ENCODE data around the gene CIBAR2. TPM values are rescaled to one million over a fixed set of nuclear protein-coding genes. Genes with fewer than 3 reads are reported as not detected.

CIBAR2 gene
- total RNA-seq, 1 donor from 2014 or later: not detected

DNA sequence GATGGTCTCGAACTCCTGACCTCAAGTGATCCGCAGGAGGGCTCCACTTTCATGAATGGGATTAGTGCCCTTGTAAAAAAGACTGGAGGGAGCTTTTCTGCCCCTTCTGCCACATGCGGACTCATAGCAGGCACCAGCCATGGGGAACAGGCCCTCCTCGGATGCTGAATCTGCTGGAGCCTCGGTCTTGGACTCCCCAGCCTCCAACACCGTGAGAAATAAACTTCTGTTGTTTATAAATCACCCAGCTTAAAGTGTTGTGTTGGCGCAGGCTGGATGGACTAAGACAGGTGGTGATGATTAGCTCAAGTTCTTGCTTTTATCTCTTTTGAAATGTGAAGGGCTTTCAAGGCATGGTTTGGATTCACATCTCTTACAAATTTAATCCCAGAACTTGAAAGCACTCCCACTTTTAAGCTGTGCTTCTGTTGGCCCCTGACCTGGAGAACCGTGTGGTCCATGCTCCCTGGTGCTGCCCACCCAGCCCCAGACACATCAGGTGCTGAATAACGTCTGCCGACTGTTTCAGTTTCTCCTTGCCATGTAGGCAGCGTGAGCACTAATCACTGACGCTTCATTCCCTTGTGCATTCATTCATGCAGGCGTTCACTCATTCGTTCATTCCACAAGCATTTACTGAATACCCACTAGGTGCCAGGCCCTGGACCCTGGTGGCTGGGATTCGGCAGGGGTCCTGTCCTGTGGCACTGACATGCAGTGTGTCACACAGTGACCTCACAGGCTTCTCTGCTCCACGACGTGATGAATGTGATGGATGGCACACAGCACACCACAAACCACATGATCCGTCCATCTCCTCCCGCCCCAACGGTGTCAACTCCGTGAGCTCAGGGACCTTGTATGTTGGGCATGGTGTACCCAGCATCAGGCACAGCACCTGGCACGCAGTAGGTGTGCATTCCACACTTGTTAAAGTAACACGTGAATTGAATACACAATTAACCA, 8.9 kb downstream of the CIBAR2 start:
- intact Hi-C loops (cut with micrococcal nuclease): no loop called here

GRCh38 chr16:85101956-85102630, 10.2 kb downstream of the CIBAR2 start:
- intact Hi-C loops (cut with micrococcal nuclease): no loop called here

DNA sequence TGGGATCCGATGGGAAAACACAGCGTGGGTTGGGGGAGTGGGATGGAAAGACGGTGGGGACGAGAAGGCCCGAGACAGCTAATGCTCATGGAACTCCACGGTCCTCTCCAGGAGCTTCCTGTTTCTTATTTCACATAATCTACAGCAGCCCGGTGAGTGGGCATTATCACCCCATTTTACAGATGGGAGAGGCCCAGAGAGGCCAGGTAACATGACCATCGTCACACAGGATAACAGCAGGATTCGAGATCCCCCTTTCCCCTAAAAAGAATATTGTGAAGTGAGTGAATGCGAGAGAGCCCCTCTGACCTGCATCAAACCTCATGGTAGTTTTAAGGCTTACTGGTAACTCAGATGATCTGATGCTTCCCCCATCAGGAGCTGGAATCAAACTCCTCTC, 12.0 kb downstream of the CIBAR2 start:
- intact Hi-C loops (cut with micrococcal nuclease): no loop called here

DNA sequence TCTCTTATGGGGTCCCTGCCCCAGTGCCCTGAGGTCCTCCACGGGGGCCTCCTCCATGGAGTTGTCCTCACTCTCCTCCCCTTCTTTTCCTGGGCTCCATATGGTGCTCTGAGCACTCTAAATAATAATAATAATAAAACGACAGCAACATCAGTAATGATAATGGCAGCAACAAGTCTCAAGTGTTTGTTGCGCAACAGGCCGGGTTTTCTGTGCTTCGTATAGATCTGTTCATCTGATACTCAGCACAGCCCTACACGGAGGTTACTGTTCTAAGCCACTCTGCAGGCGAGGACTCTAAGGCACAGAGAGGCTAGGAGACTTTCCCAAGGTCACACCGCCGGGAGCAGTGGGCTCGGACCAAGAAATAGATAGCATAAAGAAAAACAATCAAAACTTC, 13.7 kb downstream of the CIBAR2 start:
- intact Hi-C loops (cut with micrococcal nuclease): no loop called here

- intact Hi-C loops (cut with micrococcal nuclease): no loop called here
These were observed 15.4 kb downstream of the CIBAR2 start for GRCh38 chr16:85096921-85097320.

DNA sequence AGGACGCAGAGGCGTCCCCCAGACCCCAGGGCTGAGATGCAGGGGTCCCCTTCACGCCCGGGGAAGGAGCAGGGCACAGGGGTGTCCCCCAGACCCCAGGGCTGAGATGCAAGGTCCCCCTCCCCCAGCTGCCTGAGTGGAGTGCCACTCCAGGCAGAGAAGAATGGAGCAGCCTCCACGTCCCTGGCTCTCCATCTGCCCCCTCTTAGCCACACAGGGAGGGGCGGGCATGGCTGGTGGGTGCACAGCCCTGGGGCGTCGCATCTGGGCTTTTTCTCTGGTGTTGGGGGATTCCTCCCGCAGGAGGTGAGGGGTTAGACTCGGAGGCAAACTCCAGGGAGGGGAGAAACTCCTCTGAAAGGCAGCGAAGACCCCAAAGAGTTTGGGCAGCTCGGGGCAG, 17.5 kb downstream of the CIBAR2 start:
- intact Hi-C loops (cut with micrococcal nuclease): no loop called here

DNA sequence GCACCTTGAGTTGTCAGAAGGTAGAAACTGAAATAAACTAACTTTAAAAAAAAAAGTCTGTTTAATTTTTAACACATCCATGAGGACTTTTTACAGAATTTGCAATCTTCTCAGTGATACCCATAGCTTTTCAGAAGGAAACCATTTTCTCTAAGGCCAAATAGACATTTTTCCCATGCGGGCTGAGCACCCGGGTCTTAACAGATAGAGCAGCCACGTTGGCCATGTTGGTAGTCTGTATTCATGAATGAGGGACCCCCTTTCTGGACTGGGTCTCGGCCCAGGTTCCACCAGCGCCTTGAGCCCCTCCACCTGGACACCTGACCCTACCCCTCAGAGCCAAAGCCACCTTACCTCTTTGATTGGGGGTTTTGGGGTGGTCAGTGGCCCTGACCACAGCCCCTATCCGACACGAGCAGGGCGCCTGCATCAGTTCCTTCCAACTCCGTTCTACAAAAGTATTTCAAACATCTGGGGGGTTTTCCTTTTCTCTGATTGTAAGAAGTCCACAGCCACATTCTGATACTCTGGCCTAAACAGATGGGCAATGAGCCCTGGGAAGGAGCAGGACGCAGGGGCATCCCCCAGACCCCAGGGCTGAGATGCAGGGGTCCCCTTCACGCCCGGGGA, 18.0 kb downstream of the CIBAR2 start:
- intact Hi-C loops (cut with micrococcal nuclease): no loop called here

DNA sequence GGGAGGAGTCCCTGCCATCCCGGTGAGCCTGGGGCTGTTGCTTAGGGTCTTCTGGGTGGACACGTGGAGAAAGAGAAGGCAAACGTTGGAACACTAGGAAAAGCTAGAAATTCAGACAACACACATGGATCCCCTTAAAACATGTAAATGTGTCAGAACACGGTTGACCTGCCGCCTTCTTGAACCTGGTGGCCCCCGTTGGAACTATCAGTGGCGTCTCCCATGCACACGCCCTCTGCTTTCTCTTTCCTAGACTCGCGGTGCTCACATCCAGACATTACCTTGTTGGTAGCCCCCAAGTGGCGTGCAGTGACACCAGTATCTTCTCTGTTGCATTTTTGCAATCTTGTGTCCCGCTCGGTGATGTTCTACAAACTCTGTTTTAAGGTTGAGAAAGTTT, 18.6 kb downstream of the CIBAR2 start:
- intact Hi-C loops (cut with micrococcal nuclease): no loop called here

- intact Hi-C loops (cut with micrococcal nuclease): no loop called here
These were observed 19.4 kb downstream of the CIBAR2 start for GRCh38 chr16:85092851-85093250.

- intact Hi-C loops (cut with micrococcal nuclease): no loop called here
These were observed 20.0 kb downstream of the CIBAR2 start for GRCh38 chr16:85092309-85092708.

GRCh38 chr16:85091522-85091910, 20.8 kb downstream of the CIBAR2 start:
- intact Hi-C loops (cut with micrococcal nuclease): no loop called here

DNA sequence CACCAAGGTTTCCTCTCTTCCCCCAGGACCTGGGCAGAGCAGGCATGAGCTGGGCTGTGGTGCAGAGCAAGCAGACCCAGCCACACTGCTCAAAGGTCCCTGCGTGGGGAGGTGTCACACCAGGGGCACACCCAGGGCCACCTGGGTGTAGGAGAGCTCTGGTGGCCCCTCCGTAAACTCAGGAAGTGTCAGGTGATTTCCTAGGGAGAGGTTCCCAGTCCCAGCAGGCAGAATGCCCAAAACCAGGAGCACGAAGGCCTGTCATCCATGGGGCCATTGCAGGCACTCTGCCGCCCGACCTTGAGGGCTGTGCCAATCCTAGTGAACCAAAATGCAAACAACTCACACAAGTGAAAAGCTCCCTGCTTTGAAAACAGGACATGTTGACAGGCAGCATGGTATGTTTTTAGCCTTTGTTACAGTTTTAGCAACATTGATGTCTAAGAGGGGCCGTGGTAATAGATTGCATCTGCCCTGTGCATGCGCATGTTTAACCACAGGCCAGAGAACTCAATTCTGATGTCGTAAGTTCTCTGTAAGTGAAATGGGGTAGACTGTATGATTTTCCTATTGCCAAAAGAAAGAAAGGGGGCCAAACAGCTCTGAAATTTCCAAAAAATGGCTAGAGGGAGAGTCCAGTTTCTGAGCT, 21.3 kb downstream of the CIBAR2 start:
- intact Hi-C loops (cut with micrococcal nuclease): no loop called here

- intact Hi-C loops (cut with micrococcal nuclease): no loop called here
These were observed 22.1 kb downstream of the CIBAR2 start for GRCh38 chr16:85090181-85090580.

- intact Hi-C loops (cut with micrococcal nuclease): no loop called here
These were observed 22.7 kb downstream of the CIBAR2 start for GRCh38 chr16:85089525-85089924.

- intact Hi-C loops (cut with micrococcal nuclease): no loop called here
These were observed 23.6 kb downstream of the CIBAR2 start for GRCh38 chr16:85088570-85089199.

DNA sequence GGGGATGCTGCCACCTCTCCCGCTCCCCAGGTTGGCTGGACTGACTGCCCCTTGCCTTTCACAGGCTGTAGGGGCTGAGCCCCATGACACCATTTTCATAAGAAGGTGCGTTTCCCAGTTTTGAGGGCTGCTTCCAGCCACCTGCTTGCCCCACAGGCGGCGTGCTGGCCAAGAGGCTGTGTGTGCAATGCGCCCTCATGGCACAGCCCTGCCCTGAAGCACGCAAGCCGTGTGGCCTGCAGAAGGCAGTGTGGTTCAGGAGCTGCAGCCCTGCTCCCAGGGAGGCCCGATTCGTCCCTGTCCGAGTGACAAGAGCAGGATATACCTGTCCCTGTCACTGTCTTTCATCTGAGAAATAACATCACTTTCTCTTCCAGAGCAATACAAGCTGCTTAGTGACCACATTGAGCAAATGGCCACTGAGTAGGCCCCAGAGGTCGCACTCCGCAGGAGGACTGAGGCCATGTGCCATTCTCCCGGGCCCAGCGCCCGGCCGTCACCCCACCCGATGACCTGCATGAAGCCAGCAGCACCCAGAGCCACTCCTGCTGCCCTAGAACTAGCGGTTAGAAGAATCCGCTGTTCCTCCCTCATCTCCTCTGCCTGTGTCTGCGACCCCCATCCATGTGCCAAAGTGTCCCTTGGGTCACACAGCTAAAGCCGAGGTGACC, 24.2 kb downstream of the CIBAR2 start:
- intact Hi-C loops (cut with micrococcal nuclease): loop anchor here (2.0 kb wide), 1 partner anchor 77 kb away; the partner anchor contains the start of gene ZDHHC7

DNA sequence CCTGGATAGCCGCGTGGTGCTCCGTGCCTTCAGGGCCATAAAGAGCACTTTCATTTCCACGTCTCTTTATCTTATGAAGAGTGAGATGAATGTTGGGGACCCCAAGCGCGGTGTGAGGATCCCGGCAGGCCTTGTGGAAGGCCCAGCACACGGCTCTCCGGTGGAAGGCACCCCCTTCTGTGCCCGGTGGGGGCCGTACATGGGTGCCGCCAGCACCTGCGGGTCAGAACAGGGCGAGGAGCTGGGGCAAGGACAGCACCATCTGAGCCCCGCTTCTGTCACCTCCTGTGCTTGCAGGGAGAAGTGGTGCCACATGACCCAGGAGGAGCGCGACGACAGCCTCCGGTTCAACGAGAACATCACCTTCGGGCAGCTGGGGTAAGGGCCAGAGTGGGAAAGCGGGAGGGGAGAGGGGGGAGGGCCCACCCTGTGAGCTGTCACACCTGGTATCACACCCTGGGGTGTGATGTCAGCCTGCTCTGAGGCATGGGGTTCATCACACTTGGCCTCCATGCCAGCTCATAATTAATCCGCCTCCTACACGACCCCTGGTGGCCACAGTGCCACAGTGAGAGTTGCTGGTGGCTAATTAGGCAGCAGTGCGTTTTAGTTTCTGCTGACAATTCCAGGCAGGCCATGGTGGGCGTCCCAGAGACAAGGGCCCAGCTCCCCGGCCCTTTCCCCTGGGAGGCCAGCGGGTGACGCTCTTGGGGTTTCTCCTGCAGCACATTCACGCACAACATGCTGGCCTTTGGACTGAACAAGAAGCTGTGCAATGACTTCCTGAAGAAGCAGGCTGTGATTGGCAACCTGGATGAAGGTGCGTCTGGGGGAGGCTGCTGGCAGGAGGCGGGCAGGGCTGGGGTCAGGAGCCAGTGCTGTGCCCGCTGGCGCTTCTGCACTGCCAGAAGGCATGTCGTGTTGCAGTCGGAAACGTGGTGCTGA, 25.7 kb downstream of the CIBAR2 start:
- intact Hi-C loops (cut with micrococcal nuclease): loop anchor here (1.0 to 2.0 kb wide), 4 partner anchors 31 to 161 kb away; partner anchors contain the start of gene ZDHHC7

DNA sequence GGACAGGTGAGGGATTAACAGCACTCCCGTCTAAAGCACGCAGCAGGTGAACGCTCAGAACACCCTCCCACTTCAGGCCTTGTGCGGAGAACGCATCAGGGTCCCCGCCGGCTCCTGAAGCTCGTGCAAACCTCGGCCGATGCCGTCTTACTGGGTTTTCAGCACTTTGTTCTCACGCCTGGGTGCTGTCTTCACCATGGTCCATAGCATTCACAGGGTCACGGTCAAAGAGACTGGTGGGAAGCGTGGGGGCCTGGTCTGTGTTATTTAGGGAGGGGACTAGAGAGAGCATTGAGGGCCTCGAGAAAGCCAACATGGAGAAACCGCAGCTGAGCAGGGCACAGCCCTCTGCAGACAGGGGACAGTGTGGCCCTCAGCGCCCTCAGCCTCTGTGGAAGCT, 26.6 kb downstream of the CIBAR2 start:
- intact Hi-C loops (cut with micrococcal nuclease): loop anchor here (1.0 to 2.0 kb wide), 4 partner anchors 30 to 160 kb away; partner anchors contain the start of gene ZDHHC7

DNA sequence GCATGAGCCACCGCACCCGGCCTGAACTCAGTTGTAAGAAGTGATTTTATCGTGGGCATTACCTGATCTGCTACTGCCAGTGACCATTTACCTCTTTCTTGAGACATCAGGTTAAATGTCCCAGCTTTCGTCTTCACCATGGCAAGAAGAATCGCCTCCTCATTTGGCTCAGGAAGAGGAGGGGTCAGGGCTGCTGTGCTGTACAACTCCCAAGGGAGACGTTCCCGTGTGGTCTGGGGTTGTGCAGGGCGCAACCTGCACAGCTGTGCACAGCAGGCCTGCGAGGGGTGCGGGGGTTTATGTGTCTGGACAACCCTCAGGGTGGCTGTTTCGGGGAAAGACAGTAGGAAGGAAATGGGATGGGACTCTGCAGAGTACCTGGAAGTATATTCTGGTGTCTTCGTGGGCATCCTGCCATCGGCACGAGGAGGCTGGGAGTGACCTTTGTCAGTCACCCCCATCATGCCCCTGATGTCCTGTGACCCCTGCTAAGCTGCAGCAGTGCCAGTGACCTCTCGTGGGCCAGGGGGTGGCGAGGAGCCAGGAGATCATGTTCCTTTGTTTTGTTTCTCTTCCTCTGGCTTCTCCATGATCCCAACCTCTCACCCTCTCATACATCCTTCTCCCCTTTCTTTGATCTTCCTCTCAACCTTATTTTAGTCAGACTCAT, 27.3 kb downstream of the CIBAR2 start:
- intact Hi-C loops (cut with micrococcal nuclease): no loop called here

Data from T-helper 2 cell treated with Interferon-gamma antibody and Interleukin-4, amounts not matched to agents 100 ng/mL and 5 ng/mL, for 36 hours (primary cell).